Astrocyte of the hippocampus (primary cell): ENCODE results near the gene NDOR1.

Source experiments
- DNase-seq: peaks from one replicate; pipeline ENCODE4 v3.0.0; 2011; ENCODE audit warnings: low read depth, low spot score

Gene NDOR1

GRCh38 chr9:137219757-137220316, 14.3 kb downstream of the NDOR1 start:
- no peak for DNase-seq

DNA sequence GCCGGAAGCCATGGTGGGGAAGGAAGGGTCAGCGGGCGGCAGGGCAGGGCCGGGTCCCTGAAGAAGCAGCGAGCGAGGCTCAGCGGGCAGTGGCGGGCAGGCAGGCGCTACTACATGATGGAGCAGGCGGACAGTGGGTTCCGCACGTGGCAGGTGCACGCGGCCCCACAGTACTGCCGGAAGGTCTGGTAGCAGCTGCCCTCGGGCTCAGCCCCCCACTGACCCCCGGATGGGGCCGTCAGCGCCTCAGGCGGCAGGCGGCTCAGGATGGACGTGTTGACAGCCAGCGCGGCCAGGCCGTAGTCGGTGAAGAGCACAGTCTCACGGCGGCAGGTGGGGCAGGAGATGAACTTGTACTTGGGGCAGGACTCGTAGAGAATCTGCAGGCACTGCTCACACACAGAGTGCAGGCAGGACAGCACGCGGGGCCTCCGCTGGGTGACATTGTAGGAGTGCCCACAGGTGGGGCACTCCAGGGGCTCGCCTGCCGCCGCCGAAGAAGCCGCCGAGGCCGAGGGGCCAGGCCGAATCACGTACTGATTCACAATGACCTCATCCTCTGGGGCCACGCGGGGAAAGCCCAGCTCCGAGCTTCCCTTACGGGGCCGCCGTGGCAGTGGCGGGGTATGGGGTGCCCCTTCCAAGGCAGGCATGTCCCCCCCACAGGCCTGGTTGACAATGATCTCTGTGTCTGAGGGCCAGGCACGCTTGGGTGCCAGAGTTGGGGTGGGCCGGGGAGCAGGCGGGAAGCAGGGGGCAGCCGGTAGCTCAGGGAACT, 15.0 kb downstream of the NDOR1 start:
- DNase-seq: no peak

GRCh38 chr9:137221095-137221505, 15.6 kb downstream of the NDOR1 start:
- DNase-seq: no peak

DNA sequence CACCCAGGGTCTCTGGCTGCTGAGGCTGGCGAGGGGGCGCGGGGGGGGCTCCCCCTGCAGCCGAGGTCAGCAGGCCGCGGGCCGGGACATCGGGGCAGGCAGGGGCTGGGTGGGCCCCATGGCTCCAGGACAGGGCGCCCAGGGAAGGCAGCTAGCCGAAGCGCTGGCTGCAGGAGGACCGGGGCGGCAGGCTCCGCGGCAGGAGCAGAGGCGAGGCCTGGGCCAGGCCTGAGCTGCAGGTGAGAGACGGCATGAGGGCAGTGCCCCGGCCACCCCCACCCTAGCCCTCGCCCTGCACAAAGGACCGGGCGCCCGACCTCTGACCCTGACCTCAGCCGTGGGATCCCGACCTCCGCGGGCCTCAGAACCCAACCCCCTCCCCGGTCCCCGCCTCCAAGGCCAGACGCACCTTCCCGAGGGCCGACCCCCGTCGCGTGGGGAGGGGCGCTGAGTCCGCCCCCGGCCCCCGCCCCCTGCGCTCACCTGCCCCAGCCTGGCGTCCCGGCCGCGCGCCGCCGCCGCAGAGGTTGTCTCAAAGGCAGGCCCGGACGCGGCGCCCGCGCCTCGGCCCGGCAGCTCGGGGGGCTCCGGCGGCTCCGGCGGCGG, 16.1 kb downstream of the NDOR1 start:
- DNase-seq: no peak

GRCh38 chr9:137222190-137223077, 16.9 kb downstream of the NDOR1 start, which contains the start of gene RNF208:
Gene RNF208, minus strand, starts transcription at chr9:137222240. Its CDS starts 1,028 bp downstream, at chr9:137221212.
- DNase-seq: peak; percentile 43

- peak; percentile 99 for DNase-seq
Observed at GRCh38 chr9:137223078-137223970, 17.8 kb downstream of the NDOR1 start.

GRCh38 chr9:137224830-137225694, 19.6 kb downstream of the NDOR1 start, which contains the start of gene CYSRT1:
Gene CYSRT1, plus strand, starts transcription at chr9:137225174. Its CDS starts 448 bp downstream, at chr9:137225622.
- DNase-seq: no peak

GRCh38 chr9:137225699-137226331, 20.3 kb downstream of the NDOR1 start:
- DNase-seq: no peak

DNA sequence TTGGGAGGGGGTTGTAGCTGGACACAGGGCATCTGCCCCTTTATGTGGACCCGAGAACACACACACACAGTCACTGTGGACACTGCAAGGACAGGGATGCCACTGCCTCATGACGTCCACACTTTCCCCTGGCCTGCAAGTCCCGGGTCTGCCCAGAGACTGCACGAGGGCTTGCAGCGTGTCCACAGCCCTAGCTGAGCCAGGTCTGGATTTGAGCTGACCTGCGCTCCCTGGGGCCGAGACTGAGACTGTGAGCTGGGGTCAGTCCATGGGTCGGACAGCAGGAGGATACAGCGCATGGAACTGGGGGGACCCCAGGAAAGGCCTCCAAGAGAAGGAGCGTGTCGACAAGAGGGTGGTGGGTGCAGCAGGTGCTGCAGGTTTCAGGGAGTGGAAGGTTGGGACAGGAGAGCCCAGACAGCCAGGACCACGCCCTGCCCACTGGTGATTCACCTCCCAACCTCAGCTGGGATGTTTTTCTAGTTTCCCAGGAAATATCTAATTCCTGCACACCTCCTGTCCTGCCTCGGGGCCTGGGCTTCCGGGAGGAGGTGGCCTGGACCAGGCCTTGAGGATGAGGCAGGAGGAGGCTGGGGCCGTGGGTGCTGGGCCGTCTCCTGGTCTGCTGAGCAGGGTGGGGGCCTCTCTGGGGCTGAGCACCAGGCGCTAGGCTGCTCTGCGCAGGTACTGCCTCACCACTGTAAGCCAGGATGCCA, 21.0 kb downstream of the NDOR1 start:
- DNase-seq: no peak

- DNase-seq: peak; percentile 90
Observed at GRCh38 chr9:137227054-137227852, 21.8 kb downstream of the NDOR1 start, which contains the start of gene RNF224. Gene RNF224, plus strand, starts transcription at chr9:137227502. Its CDS starts 834 bp downstream, at chr9:137228336.

DNA sequence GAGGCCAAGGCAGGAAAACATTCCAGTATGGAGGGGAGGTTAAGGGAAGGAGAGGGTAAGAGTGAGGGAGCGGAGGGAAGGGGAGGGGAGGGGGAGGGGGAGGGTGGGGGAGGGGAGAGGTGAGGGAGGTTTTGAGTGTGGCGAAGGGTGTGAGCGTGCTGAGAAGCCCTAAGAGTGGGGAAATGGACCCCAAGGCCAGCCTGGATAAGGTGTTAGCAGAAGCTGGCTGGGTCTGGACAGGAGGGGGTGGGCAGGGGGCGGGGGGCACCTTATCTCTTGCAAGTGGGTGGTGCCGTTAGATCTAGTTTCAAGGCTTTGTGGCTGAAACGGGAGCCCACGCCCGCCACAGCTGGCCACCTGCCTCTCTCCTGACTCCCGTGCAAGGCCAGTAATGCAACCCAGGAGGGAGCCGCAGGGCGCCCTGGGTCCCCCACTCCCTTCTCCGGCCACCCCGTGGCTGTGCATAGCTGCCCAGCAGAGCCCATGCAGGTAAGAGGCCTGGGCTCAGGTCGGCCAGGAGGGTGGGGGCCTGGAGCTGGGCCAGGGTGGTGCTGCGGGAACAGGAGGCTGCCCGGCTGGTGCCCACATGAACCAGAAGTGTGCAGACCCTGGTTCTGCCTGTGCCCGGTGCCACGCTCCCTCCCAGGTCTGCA, 22.5 kb downstream of the NDOR1 start:
- no peak for DNase-seq

DNA sequence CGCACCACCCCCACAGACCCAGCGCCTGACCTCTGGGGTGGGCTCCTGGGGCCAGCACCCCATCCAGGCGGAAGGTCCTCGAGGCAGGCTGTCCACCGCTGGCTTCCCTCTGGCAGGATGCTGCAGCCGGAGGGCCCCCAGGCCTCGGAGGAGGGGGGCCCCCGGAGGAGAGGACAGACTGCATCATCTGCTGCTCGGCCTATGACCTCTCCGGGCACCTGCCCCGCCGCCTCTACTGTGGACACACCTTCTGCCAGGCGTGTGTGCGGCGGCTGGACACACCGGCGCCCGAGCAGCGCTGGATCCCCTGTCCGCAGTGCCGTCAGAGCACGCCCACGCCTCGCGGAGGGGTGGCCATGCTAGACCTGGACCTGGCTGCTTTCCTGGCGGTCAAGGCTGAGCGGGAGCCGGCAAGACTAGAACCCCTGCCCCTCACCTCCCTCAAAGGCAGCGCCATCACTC, 23.0 kb downstream of the NDOR1 start:
- DNase-seq: no peak

DNA sequence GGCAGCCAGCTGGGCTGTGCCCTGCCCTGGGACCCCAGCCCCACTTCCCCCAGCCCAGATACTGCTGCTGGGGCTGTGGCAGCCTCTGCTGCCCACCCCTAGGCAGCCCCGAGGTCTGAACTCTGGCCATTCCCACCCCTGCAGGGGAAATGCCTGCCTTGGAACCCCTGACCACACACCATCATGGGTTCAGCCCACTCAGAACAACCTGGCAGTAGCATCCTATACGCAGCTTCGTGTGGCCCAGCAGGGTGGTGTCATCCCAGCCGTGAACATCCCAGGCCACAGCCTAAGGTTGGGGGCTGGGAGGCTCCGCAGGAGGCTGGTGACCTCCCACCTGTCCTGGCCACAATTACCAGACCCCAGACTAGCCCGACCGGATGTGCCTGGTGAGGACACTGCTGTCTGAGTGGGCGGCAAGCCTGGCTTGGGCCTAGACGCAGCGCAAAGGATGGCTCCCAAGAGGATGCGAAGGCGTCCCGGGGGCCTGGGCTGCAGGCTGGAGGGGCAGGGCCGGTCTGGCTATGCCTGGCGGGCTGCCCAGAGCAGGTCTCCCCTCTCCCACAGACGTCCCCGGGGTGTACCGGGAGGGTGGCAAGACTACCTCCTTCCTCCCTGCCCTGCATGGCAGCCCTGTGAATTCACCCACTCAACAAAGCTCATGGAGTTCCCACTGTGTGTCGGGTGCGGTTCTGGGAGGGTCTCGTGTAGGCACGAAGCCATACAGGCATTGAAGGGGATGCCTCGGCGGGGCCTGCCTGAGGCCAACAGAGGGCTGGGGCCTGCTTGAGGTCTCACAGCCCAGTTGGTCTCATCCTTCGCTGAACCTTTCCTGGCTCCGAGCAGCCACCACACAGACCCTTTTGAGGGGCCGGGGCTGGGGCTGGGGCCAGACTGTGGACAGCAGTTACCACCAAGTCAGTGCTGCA, 23.7 kb downstream of the NDOR1 start:
- DNase-seq: no peak

GRCh38 chr9:137229903-137230704, 24.6 kb downstream of the NDOR1 start:
- no peak for DNase-seq
